ENCODE measurements around the gene HTR4.

GRCh38 chr5:148569948-148570347, 84.4 kb downstream of the HTR4 start:
- TF ChIP-seq CTCF (IDR thresholded peaks at IDR 0.05) (no peak), EP300 (IDR thresholded peaks at IDR 0.05) (no peak), POLR2A (IDR thresholded peaks at IDR 0.05) (no peak)
